ENCODE measurements around the gene ZCCHC8. TPM values are rescaled to one million over a fixed set of nuclear protein-coding genes. Genes with fewer than 3 reads are reported as not detected.
"Not testable (repeated sequence)": the region's sequence is repeated elsewhere in the genome, so short reads cannot be mapped to it uniquely, and the experiment has no call there.

ZCCHC8 gene
- total RNA-seq, 6 donors from 2014 or later, result 16.6 to 58.7 (median 20.0) TPM

- H3K27me3 ChIP-seq, result no peaks in the 10 kb centered on the region
- H3K4me1 ChIP-seq, result no peaks in the 10 kb centered on the region
- TF ChIP-seq POLR2A (IDR thresholded peaks at IDR 0.05) (no peak), EP300 (IDR thresholded peaks at IDR 0.05) (no peak), POLR2AphosphoS5 (IDR thresholded peaks at IDR 0.05) (no peak)
- TF ChIP-seq, protein P1, sequence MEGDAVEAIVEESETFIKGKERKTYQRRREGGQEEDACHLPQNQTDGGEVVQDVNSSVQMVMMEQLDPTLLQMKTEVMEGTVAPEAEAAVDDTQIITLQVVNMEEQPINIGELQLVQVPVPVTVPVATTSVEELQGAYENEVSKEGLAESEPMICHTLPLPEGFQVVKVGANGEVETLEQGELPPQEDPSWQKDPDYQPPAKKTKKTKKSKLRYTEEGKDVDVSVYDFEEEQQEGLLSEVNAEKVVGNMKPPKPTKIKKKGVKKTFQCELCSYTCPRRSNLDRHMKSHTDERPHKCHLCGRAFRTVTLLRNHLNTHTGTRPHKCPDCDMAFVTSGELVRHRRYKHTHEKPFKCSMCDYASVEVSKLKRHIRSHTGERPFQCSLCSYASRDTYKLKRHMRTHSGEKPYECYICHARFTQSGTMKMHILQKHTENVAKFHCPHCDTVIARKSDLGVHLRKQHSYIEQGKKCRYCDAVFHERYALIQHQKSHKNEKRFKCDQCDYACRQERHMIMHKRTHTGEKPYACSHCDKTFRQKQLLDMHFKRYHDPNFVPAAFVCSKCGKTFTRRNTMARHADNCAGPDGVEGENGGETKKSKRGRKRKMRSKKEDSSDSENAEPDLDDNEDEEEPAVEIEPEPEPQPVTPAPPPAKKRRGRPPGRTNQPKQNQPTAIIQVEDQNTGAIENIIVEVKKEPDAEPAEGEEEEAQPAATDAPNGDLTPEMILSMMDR (IDR thresholded peaks at IDR 0.05), result no peak
- no peak overlapping the region for H3K27ac ChIP-seq
- ATAC-seq (ENCODE audit: low FRiP score in 2 of 2) (no peak), DNase-seq (no peak)
- H3K4me3 ChIP-seq, result no peak overlapping the region
- H3K9me3 ChIP-seq, result no peaks in the 10 kb centered on the region
- H3K36me3 ChIP-seq, result no peaks in the 10 kb centered on the region
- 81 to 90% methylated on average over 4 of the region's 4 CpGs for WGBS, 2 donors
Measured at GRCh38 chr12:122435186-122435585, 65.5 kb downstream of the ZCCHC8 start.

- not testable (repeated sequence) for H3K27ac ChIP-seq
- WGBS, 2 donors, result 96 to 99% methylated on average over 5 of the region's 5 CpGs
Measured at GRCh38 chr12:122429043-122429442, 71.7 kb downstream of the ZCCHC8 start.

GRCh38 chr12:122427403-122427802 lies 73.3 kb downstream of the ZCCHC8 start:
- no peak for DNase-seq
- no peaks in the 10 kb centered on the region for H3K36me3 ChIP-seq
- WGBS, 2 donors, result 92 to 94% methylated on average over 9 of the region's 9 CpGs

More at GRCh38 chr12:122429043-122429442, 71.7 kb downstream of the ZCCHC8 start:
- not testable (repeated sequence) for DNase-seq; H3K4me1 ChIP-seq; H3K27me3 ChIP-seq; H3K4me3 ChIP-seq; H3K36me3 ChIP-seq; H3K9me3 ChIP-seq; ATAC-seq (ENCODE audit: low FRiP score in 2 of 2)

DNA sequence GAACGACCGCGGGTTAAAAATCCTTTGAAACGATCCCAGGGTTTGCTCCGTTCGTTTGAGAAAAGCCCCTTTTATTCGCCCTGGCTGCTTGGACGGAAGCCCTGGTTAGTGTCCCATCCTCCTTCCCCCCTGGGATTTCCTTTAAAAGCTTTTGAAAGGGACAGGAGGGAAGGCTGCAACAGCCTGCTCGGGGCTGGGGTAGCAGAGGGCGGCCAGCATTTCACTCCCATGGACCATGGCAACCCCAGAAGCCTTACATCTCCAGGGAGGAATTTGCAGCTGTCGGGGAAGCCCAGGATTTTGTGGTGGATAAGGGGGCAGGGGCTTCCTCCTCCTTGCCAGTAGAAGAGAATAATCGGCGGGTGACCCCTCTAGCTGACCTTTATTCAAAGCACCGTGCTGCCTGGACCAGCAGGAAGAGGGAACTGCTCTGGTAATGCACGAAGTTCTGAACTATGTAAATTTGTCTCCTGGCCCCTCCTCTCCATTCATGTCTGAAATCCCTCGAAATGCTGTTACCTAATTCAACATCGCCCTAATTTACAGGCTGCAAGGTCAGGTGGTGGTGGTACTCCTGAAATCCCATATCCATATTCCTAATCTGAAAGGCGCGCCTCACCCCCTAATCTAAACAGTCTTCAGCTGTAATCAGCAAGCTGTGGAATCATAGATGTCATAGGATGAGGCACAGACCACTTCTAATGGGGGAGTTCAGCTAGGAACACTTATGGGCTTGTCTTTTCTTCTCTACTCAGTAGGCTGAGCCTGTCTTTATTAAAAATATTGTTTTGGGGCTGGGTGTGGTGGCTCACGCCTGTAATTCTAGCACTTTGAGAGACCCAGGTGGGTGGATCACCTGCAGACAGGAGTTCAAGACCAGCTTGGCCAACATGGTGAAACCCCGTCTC lies 77.2 kb downstream of the ZCCHC8 start:
- ATAC-seq (ENCODE audit: low FRiP score in 2 of 2) (peak in 1 of 2 donors; percentile 20), DNase-seq (peak in 1 of 2 donors; percentile 33)
- Histone ChIP-seq H3K9me3 (no peaks in the 10 kb centered on the region), H3K36me3 (no peaks in the 10 kb centered on the region), H3K27ac (peak overlapping the region; percentile 86 to 99 (median 93)), H3K27me3 (no peaks in the 10 kb centered on the region), H3K4me1 (peaks cover 24 to 29% (median 26%) of the 10 kb centered on the region in 4 donors), H3K4me3 (peak overlapping the region; percentile 25 to 93 (median 79))
- 17% methylated on average over 19 to 21 of the region's 21 CpGs for WGBS, 2 donors
- TF ChIP-seq POLR2AphosphoS5 (IDR thresholded peaks at IDR 0.05), result peak in 1 of 2 donors; percentile 38
- no peak for TF ChIP-seq EP300 (IDR thresholded peaks at IDR 0.05)
- TF ChIP-seq, protein P1 (IDR thresholded peaks at IDR 0.05), result no peak
- peak in 2 of 4 donors; percentile 11 to 29 for TF ChIP-seq POLR2A (IDR thresholded peaks at IDR 0.05)

More at GRCh38 chr12:122427403-122427802, 73.3 kb downstream of the ZCCHC8 start:
- ATAC-seq (ENCODE audit: low FRiP score in 2 of 2), result no peak
- Histone ChIP-seq H3K27me3 (no peaks in the 10 kb centered on the region), H3K9me3 (no peaks in the 10 kb centered on the region), H3K27ac (no peak overlapping the region), H3K4me1 (peaks cover 10 to 12% (median 11%) of the 10 kb centered on the region in 4 donors), H3K4me3 (no peak overlapping the region)
- TF ChIP-seq EP300 (IDR thresholded peaks at IDR 0.05) (no peak), POLR2A (IDR thresholded peaks at IDR 0.05) (no peak), POLR2AphosphoS5 (IDR thresholded peaks at IDR 0.05) (no peak)
- TF ChIP-seq, protein P1 (IDR thresholded peaks at IDR 0.05), result no peak

GRCh38 chr12:122422730-122423257 lies 77.9 kb downstream of the ZCCHC8 start:
- TF ChIP-seq EP300 (IDR thresholded peaks at IDR 0.05) (no peak), POLR2A (IDR thresholded peaks at IDR 0.05) (peak in 1 of 4 donors; percentile 9), POLR2AphosphoS5 (IDR thresholded peaks at IDR 0.05) (peak; percentile 15 to 56)
- peaks cover 25 to 33% (median 29%) of the 10 kb centered on the region in 4 donors for H3K4me1 ChIP-seq
- no peaks in the 10 kb centered on the region for H3K9me3 ChIP-seq
- 0 to 1% methylated on average over 17 to 26 of the region's 39 CpGs for WGBS, 2 donors
- H3K4me3 ChIP-seq, result peak overlapping the region; percentile 25 to 93 (median 79)
- H3K27ac ChIP-seq, result peak overlapping the region; percentile 86 to 99 (median 93)
- no peaks in the 10 kb centered on the region for H3K36me3 ChIP-seq
- ATAC-seq (ENCODE audit: low FRiP score in 2 of 2) (peak in 1 of 2 donors; percentile 54), DNase-seq (peak in 1 of 2 donors; percentile 32)
- no peaks in the 10 kb centered on the region for H3K27me3 ChIP-seq

All from upper lobe of left lung (tissue), 6 donors.